DLD1 (cell line): ENCODE data around the gene TUSC2.

Experiments used
- in situ Hi-C: cut with HindIII; loops from 2 replicates; pipeline ENCODE4 v1.10.0; 2017; ENCODE audit warnings: low sequenced_read_pairs

Gene TUSC2, protein sequence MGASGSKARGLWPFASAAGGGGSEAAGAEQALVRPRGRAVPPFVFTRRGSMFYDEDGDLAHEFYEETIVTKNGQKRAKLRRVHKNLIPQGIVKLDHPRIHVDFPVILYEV

DNA sequence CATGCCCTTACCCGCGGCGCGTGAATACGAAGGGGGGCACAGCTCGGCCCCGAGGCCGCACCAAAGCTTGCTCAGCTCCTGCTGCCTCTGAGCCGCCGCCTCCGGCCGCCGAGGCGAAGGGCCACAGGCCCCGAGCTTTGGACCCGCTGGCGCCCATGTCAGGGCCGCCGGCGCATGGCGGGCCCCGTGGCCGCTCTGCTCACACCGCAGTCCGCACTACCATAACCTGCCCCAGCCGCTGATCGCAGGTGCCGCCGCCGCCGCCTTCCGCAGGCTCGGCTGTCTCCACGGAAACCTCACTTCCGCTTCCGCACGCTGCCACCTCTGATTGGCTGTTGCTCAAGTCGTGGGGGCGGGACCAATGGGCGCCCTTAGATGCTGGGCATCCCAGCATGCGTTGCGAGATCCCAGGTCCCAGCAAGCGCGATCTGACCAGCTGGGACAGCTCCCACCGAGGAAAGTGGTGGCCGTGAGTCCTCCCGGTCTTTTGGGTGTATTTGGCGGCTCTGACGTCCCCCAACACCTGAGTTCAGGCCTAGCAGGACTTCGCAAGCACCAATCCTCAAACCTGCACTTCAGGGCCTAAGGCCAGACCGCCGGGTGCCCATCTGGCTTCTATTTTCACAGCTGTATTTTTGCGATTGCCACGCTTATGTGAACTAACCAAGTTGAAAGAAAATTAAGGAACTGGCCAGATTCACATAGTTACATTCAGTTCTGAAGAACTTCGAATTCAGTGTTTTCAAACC is at the start of gene TUSC2:
Gene TUSC2 (minus strand): TSS at position 281 of the 749 bp plus-strand sequence. CDS start 124 bp downstream, at position 157.
- in situ Hi-C loops: loop anchor here (25.0 kb wide), 1 partner anchor 1059 kb away; the partner anchor contains the start of genes MANF and RBM15B

DNA sequence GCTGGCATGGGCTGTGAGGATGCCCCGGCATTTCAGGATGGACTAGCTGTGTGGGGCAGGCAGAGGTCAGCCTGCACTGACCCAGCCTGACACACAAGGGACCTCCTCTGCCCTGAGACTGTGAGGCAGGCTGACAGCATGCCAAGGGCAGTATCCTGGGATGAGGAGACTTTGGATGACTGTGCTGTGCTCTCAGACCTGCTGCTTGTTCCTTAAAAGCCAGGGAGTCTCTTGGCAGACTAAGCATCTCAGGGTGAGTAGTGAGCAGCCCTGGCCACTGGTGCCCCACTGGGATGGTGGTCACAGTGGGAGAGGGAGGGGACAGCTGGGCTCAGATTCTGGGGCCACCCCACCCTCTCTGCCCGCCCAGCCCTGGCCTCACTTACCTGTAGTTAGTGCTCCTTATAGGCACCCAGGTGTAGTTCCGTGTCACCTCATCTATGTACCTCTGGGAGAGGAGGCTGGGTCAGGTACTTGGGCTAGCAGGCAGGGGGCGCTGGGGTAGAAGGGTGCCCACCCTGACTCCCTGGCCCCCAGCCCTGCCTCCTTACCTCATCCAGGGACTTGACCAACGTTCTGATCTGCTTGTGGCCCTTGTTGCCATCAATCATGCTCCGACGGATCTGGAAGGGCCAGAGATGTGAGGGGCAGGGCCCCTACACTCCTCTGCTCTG is 47.4 kb upstream of the TUSC2 start:
- in situ Hi-C loops: no loop called here

DNA sequence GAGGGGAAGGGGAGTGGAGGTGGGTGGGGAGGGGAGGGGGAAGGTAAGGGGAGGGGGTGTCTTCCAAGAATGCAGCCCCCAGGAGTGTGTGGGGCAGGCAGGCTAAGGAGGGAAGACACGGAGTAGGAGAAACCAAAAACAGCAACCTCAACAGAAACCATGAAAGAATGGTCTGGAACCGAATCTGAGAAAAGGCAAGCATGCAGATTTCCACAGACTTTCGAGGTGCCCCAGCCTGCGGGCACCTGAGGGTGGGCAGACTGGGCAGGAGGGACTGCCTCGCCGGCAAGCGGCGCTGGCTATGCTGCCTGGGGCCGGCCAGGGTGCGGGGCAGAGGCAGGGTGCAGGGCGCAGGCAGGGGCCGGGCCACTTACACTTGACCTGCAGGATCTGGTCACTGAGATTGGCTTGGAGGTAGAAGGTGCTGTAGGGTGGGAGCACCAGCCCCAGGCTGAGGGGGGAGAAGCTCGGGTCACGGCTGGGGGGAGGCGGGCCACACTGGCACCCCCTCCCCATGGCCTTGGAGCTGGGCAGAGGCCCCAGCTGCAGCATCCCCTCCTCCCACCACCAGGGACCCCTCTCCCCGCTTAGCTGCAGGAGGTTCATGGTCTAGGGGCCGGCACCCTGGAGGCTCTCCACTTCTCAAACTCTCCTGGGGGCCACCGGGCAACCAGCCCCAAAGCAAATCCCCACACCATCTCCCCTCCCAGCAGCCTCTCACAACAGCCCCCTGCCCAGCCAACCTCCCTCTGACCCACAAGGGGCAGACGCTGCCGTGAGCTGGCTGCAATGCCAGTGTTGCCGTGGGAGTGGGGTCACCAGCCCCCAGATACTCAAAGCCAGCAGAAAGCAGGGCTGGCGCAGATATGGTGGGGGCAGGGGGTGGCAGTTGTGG is 46.6 kb upstream of the TUSC2 start:
- in situ Hi-C loops: no loop called here

DNA sequence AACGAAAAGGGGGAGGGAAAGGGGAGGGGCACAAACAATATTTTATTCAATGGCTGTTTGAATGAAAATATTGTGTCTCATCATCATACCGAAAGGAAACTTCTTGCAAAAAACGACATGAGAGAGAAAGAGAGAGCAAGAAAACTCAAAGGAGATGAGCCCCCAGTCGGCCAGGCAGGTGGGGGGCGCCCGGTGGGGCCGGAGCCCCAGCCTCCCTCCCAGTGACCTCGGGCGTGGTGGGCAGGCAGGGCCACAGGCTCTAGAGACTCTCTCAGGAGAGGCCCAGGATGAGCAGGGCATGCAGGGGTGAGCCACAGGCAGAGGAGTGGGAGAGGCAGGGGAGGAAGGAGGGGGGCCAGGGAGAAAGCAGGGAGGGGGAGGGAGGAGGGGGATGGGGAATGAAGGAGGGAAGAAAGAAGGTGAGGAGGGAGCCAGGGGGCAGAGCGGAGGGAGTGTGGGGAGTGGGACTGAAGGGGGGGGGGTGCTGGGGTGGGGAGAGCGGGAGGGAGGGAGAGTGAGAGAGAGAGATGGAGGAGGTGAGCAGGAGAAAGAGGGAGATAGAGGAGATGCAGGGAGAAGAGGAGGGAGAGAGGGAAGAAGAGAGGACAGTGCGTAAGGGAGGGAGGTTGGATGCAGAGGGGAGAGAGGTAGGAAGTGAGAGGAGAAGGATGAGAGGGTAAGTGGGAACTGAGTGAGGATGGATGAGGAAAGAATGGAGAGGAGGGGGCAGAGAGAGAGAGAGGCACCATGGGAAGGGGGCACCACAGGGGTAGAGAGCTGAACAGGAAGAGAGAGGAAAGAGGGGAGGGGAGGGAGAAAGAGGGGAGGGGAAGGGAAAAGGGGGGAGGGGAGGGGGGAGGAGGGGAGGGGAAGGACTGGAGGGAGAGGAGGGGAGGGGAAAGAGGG is 45.4 kb upstream of the TUSC2 start:
- in situ Hi-C loops: no loop called here

DNA sequence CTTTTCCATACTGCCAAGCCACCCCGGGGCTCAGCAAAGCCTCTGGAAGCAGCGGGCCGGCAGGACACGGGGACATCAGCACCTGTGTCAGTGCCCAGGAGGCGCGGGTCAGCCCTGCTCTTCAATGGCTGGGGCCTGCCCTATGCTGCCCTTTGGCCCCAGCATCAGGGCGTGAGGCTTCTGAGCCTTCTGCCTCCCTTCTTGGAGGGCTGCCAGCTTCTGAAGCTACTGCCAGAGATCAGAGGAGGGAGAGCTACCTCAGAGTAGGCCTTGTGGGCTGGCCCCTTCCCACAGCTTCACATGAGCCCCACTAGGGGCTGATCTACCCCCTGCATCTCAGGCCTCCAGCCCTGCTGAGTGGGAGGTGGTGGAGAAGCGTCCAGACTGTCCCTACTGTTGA is 44.3 kb upstream of the TUSC2 start:
- in situ Hi-C loops: no loop called here

DNA sequence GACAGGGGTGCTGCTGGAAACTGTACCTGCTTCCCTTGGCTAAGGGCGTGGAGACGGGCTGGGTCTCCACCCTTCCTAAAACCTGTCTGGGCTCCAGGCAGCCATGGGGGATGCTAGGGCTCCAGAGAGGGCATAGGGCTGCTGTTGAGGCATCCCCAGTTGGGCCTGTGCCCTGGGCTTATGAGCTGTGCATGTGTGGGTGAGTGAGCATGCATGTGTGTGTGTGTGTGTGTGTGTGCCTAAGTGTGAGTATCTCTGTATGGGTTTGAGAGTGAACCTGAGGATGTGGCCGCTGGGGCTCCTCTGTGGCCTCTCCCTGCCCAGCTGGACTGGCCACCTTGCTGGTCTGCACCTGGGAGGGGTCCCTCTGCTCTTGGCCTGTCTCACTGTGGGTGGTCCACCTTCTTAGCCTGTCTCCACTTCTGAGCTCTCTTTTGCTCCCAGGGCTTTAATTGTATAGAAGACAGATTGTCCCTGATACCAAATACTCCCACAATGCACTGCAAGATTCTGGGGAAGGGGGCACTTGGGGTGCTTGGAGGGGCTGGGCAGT is 43.2 kb upstream of the TUSC2 start:
- in situ Hi-C loops: no loop called here

DNA sequence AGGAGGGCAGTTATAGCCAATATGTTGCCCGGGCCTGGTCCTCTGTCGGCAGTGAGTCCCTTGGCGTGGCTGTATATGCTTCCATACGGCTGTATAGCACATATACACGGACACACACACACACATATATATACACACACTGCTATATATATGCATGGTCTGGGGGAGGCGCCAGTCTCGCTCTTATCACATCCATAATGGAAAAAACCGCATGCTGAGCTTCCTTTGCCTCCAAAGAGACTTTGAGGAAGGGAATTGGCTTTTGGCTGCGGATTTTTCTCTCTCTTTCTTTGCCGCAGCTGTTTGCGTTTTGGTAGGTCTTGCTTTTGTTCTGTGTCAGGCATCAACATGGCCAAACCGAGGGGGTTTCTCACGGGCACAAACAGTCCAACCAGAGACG is 42.6 kb upstream of the TUSC2 start:
- in situ Hi-C loops: no loop called here

DNA sequence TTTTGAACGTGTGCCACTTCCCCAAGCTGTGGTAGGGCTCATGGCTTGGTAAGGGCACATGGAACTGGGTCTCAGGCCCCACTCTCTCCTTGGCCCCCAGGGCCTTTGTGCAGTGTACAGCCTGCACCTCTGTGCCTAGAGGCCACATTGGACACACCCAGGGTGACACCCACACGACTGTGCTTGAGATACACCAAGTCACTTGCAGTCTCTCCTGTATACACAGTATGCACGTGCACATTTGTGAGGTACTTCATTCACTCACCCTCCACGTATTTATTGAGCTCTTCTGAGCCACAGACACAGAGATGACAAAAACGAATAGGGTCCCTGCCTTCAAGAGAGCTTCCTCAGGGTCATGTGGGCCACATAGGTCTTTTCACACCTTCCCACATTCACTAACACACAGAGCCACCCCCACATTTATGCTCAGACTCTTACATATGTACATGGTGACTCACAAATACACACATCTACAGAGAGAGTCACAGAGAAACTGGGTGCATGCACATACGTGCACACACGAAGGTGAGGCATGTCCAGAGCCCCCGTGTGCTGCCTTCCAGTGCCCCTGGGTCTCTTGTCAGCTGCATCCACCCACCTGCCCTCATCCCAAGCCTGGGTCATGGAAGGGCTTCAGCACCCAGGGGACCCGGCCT is 41.1 kb upstream of the TUSC2 start:
- in situ Hi-C loops: no loop called here

DNA sequence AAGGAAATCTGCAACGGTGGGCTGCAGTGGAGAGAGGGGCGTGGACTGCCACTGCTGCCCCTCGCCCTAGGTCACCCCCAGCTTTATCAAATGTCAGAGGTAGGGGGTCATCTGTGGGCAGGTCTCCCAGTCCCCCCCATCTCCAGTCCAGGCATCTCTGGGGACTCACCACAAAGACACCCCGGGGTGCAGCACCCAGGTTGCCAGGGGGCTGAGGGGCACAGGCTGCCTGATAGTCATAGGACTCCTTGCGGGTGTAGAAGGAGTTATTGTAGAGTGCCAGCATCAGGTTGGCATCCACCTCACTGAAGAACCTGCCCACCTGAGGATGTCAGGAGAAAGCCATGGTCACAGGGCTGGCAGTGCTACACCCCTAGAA is 37.8 kb upstream of the TUSC2 start:
- in situ Hi-C loops: no loop called here

DNA sequence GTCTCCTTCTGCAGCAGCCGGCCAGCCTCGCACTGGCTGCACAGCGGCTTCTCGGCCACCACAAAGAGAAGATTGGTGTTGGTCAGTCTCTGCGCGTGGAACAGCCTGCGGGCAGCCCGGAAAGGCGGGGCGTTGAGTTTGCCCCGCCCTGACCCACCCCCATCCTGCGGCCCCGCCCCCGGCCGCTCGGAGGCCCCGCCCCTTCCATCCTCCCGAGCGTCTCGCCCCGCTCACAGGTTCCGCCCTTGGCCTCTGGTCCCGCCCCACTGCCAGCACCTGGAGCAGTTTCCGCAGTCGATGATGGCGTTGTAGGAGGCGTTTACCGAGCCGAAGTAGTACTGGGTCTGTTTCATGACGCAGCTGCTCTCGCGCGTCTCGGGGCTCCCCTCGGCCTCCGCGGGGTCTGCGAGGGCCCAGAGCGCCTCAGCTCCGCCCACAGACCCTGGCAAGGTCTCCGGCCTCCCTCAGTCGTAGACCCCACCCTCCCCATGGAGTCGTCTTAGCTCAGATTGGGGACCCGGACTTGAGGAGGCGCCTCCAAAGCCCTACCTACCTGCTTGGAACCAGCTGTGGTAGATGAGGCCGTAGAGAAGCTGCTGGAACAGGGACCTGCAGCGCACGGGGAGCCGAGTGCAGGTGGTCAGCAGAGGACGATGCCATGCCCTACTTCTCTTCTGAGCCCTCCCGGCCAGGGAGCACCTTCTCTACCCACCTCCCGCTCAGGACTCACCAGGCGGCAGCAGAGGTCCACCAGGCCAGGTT is 37.2 kb upstream of the TUSC2 start:
- in situ Hi-C loops: no loop called here

DNA sequence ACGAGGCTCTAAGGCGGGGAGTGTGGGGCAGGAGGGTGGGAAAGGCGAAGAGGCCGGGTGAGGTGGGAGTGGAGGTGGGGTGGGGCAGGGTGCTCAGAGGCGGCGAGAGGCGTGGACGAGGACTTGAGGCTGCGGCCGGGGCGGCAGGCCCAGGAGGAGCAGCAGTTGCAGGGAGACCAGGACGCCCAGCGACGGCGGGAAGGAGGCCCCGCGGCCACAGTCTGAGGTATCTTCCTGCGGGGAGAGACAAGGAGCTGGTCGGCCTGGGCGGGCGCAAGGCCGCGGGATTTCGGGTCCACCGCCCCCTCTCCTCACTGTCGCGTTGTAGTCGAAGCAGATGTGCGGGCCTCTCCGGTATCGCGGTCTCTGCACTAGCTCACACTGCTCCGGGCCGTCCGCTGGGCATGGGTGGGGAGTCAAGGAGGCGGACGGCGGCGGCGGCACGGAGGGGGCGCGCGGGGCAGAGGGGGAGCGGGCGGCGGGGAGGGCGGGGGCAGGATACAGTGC is 36.6 kb upstream of the TUSC2 start:
- in situ Hi-C loops: no loop called here

DNA sequence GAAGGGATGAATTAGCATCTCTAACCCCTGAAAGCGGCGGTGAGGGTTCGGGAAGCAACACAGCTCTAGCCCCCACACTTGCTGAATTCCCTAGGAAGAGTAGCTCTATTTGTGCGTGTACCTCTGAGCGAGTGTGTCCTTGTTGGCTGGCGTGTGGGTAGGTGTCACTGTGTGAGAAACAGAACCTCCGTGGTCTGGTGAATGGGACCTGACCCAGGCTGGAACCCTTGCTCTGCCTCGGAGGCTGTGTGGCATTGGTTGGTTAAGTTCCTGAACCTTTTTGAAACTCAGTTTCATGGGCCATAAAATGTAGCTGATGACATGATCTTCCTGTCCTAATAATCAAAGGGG is 31.7 kb upstream of the TUSC2 start:
- in situ Hi-C loops: no loop called here

DNA sequence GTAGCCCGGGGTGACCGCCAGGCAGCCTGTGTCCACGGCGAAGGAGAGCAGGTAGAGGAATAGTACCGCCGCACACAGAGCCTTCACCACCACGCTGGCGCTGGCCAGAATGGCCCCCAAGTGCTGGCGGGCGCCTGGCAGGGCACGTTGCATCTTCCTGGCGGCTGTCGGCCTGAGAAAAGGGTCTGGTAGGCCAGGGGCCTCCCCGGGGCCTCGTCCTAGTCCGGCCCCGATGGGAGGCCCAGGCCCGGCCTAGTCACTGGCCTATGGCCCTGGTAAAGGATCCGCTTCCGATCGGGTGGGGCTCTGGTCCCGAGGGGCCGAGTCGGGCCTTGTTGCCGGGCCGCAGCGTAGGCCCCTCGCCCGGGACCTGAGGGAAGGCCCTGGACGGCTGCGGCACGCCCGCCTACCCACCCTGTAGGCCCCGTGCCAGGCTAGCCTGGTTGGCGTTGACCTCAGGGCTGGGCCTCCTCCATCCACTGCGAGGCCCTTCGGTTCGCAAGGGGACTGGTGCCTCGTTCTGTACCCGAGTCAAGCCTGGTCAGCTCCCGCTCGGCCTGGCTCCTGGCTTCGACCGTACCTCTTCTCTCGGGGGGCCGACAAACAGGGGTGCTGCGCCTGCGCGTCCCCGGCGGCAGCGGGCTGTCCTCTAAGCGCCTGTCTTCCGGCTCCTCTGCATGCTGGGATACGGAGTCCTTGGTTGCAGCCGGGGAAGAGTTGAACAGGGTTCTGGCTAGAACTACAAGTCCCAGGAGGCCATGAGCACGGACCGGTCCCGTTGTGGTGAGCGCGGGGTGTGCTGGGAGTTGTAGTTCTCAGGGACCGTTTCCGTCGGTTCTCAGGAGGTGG is 31.1 kb upstream of the TUSC2 start, which contains the start of gene TMEM115:
Gene TMEM115 (minus strand): TSS at position 611 of the 849 bp plus-strand sequence. CDS start 458 bp downstream, at position 153.
- in situ Hi-C loops: no loop called here

DNA sequence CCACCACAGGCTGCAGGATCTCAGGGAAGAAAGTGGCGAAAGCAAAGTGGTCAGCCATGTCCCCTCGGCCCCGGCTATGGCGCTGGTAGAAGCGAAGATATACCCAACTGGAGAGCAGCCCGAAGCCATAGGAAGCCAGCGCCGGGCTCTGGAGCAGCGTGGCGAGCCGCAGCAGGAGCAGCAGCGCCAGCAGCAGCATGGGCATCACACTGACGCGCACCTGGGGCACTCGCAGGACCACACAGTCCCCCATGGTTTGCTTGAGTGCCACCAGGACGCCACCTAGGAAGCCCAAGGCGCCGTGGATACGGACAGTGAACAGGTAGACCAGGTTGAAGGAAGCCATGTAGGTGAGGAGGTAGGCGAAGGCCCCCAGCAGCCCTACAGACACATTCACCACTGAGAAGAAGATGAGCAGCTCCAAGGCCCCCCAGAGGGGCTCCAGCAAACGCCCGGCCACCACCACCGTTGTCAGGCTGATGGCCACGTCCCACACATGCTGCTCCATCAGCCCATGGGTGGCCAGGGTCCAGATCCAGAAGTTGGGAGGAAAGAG is 30.4 kb upstream of the TUSC2 start:
- in situ Hi-C loops: no loop called here

DNA sequence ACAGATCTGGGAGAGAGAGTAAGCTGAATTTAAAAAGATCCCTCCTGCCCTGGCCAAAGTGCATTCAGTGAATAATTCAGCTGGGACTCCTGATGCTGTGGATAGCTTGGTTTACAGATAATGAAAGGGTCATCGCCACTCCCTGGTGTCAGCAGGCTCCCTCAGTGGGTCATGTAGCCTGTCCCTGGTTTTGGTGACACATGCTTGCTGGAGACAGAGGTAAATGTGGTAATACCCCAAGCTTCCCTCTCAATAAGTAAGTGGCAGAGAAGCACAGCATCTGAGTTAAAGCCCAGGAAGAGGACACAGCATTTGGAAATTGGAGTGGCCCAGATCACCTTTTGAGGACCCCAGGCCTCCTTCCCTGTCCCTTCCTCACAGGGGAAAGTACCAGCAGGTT is 29.5 kb upstream of the TUSC2 start:
- in situ Hi-C loops: no loop called here

DNA sequence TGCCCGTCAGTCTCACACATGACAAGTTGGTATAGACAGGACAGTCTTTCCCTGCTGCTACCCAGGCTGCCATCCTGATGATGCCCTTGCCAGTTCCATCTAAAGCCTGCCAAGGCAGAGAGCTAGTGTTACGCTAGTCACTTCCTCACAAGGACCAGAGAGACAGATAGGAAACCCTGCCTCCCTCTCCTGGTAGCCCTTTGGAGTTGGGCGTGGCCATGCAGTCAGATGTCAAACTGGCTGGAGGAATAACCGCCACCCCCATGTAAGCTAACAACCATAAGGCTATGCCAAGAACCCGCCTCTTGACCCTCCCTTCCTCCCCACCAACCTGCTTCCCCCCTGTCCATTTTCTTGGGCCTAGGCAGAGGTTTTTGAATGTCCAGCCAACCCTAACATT is 28.5 kb upstream of the TUSC2 start:
- in situ Hi-C loops: no loop called here

DNA sequence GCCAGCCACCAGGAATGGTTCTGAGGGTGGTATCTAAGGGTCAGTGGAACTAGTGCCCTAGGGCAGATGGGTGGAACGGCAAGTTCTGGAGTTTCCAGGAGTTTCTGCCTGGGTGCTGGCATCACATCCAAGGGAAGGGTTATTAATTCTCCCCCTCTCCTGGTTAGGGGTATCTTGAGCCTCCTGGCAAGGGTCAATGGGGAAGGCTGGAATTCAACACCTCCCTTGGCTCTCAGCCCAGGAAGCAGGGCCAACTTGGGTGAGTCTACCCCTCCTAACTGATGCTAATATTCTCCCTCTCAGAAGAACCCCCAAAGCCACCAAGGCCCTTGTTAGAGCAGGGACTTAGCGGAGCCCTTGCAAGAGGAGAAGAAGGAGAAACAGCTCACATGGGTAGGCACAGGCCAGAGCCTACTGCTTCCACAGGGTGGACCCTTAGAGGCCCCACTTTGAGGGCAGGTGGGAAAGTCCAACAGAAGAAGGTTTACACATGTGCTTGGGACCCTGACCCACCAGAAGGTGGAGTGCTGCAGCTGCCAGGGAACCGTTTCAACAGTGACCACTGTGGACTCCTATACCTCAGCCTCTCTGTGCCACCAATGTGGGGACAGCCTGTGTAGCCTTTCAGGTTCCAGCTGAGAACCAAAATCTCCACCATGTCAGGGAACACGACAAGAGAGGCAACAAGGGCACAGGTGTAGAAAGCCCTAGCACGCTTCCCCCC is 28.0 kb upstream of the TUSC2 start:
- in situ Hi-C loops: no loop called here
